Activated naive CD4-positive, alpha-beta T cell treated with anti-CD3 and anti-CD28 coated beads, Interleukin-2, amount 10 ng/mL, durations not matched to agents 7 days and 5 days (primary cell): ENCODE data around the gene RNF223.

Experiments
- CTCF ChIA-PET: fragments of 350-600 bp; sonication (Branson Sonifier 250); formaldehyde crosslinking; loops from one replicate; lab custom pipeline; 2021; ENCODE audit warnings: antibody characterized with exemption; lab: Charles Lee
- DNase-seq: peaks from one replicate; pipeline ENCODE4 v3.0.0-alpha.2; 2020
- H3K27ac Mint-ChIP-seq: one replicate; pipeline ENCODE4 v1.8.0; 2021; ENCODE audit warnings: mild to moderate bottlenecking, moderate library complexity, mixed read lengths
- H3K27me3 Mint-ChIP-seq: one replicate; pipeline ENCODE4 v1.8.0; 2021; ENCODE audit warnings: mild to moderate bottlenecking, mixed read lengths
- H3K36me3 Mint-ChIP-seq: one replicate; pipeline ENCODE4 v1.8.0; 2021; ENCODE audit warnings: mixed read lengths
- H3K4me1 Mint-ChIP-seq: one replicate; pipeline ENCODE4 v1.8.0; 2021; ENCODE audit warnings: mixed read lengths
- H3K4me3 Mint-ChIP-seq: one replicate; pipeline ENCODE4 v1.8.0; 2021; ENCODE audit warnings: mild to moderate bottlenecking, moderate library complexity, mixed read lengths
- H3K9me3 Mint-ChIP-seq: one replicate; pipeline ENCODE4 v1.8.0; 2021; ENCODE audit warnings: mixed read lengths

Gene RNF223

DNA sequence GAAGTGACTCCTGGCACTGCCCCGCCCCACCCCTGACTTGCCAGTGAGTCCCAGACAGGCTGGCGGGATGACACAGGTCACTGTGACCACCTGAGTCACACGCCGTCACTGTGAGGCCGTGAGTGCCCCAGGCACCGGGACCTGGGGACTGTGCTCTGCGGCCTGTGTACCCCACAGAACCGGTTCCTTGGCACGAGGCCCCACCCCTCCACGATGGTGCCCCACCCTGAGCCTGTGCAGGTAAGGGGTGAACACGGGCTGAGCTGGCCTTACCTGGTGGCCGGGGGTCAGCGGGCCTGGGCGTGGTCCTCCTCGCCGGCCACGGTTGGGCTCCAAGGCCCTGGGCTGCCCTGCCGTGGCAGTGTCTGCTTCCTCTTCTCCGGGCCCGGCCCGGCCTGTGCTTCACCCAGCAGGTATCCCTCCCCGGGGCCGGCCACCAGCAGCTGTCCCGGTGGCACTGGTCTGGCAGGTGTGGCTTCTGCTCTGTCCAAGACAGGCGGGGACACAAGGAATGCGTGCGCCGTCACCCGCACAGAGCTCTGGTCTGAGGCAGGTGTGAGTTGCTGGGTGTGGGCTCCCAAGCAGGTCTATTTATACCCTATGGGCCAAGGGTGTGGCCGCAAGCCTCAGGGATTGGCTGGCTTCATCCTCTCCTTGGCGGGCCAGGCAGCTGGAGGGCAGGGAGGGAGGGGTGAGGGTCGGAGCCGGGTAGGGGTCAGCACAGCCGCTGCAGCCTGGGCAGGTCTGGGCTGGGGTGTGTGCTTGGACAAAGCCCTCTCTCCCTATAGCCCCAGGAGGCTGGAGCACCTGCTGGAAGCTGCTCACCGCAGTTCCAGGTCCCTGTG, at the start of gene RNF223:
Gene RNF223, minus strand, starts transcription at position 564 of the 845 bp plus-strand sequence. CDS start 1,740 bp downstream, outside the sequence.
- H3K4me1 Mint-ChIP-seq: peaks cover 5% of the 10 kb centered on the region
- no peak for DNase-seq
- peaks cover 22% of the 10 kb centered on the region for H3K27me3 Mint-ChIP-seq
- H3K27ac Mint-ChIP-seq: no peak within 1 kb of the TSS
- H3K36me3 Mint-ChIP-seq: no peaks in the 10 kb centered on the region
- H3K9me3 Mint-ChIP-seq: no peaks in the 10 kb centered on the region
- no peak within 1 kb of the TSS for H3K4me3 Mint-ChIP-seq
- CTCF ChIA-PET: interaction anchor here (1.4 kb wide), 1 partner anchor 10 kb away, joined by 3 read pairs; no protein-coding TSS in a partner anchor

- Mint-ChIP-seq H3K4me1 (peaks cover 7% of the 10 kb centered on the region), H3K9me3 (peaks cover 8% of the 10 kb centered on the region), H3K4me3 (no peak overlapping the region), H3K36me3 (no peaks in the 10 kb centered on the region), H3K27ac (no peak overlapping the region), H3K27me3 (peaks cover 29% of the 10 kb centered on the region)
- DNase-seq: no peak
- CTCF ChIA-PET: interaction anchor here (0.6 to 3.4 kb wide), 34 partner anchors 11 to 783 kb away, joined by 3 to 49 read pairs (median 4); partner anchors contain the start of genes SDF4, TNFRSF4, TTLL10 and UBE2J2
Measured at GRCh38 chr1:1122981-1123480, 48.9 kb upstream of the RNF223 start.

DNA sequence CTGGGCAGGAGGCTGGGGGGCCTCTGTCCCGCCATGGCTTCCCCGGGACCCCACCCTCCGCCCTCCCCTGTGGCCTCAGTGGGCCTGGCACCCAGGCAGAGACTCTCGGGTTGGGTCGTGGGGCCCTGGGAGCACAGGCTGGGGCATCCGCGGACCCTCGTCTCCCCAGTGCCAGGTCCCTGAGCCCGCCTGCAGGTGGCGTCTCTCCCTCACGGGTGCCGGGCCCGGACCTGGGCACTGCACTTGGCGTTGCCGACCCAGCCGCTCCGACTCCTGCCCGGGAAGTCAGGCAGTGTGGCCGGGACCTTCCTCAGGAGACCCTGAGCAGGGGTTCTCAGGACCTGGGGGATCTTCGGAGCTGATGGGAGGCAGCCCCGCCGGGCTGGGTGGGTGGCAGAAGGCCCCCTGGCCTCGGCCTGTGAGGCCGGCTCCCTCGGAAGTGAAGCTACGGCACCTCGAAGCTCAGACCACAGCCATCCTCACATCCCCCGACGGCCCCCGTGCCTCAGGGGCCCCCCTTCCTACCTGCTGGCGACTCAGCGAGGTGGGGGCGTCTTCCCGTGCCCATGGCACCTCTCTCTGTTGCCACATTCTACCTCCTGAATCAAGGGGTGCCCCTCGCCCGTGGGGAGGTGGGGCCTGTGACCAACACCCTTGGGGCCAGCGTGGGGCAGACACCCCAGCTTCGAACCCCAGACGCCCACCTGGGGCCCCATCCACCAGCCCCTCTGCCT, 48.1 kb upstream of the RNF223 start:
- Mint-ChIP-seq H3K4me3 (no peak overlapping the region), H3K27ac (no peak overlapping the region), H3K36me3 (no peaks in the 10 kb centered on the region), H3K27me3 (peaks cover 37% of the 10 kb centered on the region), H3K9me3 (peaks cover 8% of the 10 kb centered on the region), H3K4me1 (peaks cover 10% of the 10 kb centered on the region)
- CTCF ChIA-PET: interaction anchor here (0.6 to 3.4 kb wide), 41 partner anchors 8 to 783 kb away, joined by 3 to 49 read pairs (median 4); partner anchors contain the start of genes AURKAIP1, SDF4, TNFRSF4 and TTLL10
- DNase-seq: peak; percentile 89

DNA sequence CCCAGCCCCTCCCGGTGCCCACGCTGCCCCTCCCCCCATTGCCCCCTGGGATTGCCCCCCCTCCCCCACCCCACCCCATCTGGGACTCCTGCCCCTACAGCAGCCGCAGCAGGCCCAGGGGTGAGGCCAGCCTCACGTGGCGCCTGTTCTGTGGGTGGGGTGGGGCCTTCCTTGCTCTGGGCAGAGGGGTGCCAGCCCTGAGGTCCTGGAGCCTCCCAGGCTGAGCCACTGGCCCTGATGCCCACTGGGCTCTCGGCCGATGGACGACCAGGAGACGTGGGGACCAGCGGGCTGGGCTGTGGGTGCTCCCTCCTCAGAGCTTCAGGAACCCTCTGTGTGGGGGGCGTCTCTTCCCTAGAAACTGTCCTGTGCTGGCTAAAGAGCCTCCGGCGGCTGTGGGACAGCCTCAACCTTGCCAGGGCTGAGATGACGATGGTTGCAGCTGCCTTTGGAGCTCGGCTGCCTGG, 47.5 kb upstream of the RNF223 start:
- peaks cover 38% of the 10 kb centered on the region for H3K27me3 Mint-ChIP-seq

GRCh38 chr1:1120866-1121591, 46.9 kb upstream of the RNF223 start:
- no peak for DNase-seq
- Mint-ChIP-seq H3K27ac (peak overlapping the region; percentile 24), H3K4me3 (no peak overlapping the region), H3K27me3 (peaks cover 40% of the 10 kb centered on the region), H3K36me3 (no peaks in the 10 kb centered on the region), H3K9me3 (peaks cover 8% of the 10 kb centered on the region), H3K4me1 (peaks cover 12% of the 10 kb centered on the region)
- CTCF ChIA-PET: interaction anchor here (0.7 to 3.4 kb wide), 17 partner anchors 17 to 254 kb away, joined by 3 to 49 read pairs (median 6); partner anchors contain the start of genes AURKAIP1, SDF4 and TNFRSF4

More for the DNA sequence above, 47.5 kb upstream of the RNF223 start:
- CTCF ChIA-PET: interaction anchor here (0.8 to 3.4 kb wide), 22 partner anchors 9 to 254 kb away, joined by 3 to 49 read pairs (median 5); partner anchors contain the start of genes AURKAIP1, SDF4 and TNFRSF4
- Mint-ChIP-seq H3K4me1 (peaks cover 12% of the 10 kb centered on the region), H3K36me3 (no peaks in the 10 kb centered on the region), H3K9me3 (peaks cover 8% of the 10 kb centered on the region), H3K4me3 (no peak overlapping the region), H3K27ac (no peak overlapping the region)
- no peak for DNase-seq

DNA sequence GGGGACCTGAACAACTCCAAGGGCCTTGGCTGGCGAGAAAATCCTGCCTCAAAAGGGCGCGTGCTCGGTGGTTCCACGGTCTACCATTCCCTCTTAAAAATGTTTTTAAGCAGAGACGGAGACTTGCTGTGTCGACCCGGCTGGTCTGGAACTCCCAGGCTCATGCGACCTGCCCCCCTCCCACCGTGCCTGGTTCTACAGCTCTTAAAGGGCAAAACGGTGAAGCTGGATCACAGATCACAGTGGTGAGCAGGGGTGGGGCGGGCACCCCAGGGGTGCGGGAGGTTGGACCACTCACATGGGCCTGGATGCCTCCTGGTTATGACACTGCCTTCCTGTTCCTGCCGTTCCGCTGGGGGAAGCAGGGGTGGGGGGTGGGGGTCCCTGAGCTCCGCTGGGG, 46.0 kb upstream of the RNF223 start:
- no peak for DNase-seq
- CTCF ChIA-PET: interaction anchor here (0.7 to 3.4 kb wide), 5 partner anchors 16 to 252 kb away, joined by 3 to 38 read pairs (median 6); partner anchors contain the start of gene SDF4
- Mint-ChIP-seq H3K27ac (no peak overlapping the region), H3K36me3 (no peaks in the 10 kb centered on the region), H3K4me1 (peaks cover 13% of the 10 kb centered on the region), H3K9me3 (peaks cover 8% of the 10 kb centered on the region), H3K27me3 (peaks cover 43% of the 10 kb centered on the region), H3K4me3 (no peak overlapping the region)

- Mint-ChIP-seq H3K4me1 (peaks cover 20% of the 10 kb centered on the region), H3K4me3 (no peak overlapping the region), H3K27ac (no peak overlapping the region), H3K36me3 (peaks cover 6% of the 10 kb centered on the region), H3K9me3 (peaks cover 8% of the 10 kb centered on the region), H3K27me3 (peaks cover 43% of the 10 kb centered on the region)
- CTCF ChIA-PET: interaction anchor here (1.5 to 1.6 kb wide), 2 partner anchors 86 to 172 kb away, joined by 7 to 9 read pairs; no protein-coding TSS in a partner anchor
- no peak for DNase-seq
Measured at GRCh38 chr1:1119272-1119890, 45.3 kb upstream of the RNF223 start.

GRCh38 chr1:1118876-1119220, 44.7 kb upstream of the RNF223 start:
- Mint-ChIP-seq H3K36me3 (peaks cover 10% of the 10 kb centered on the region), H3K4me3 (no peak overlapping the region), H3K27ac (no peak overlapping the region), H3K4me1 (peaks cover 21% of the 10 kb centered on the region), H3K9me3 (peaks cover 5% of the 10 kb centered on the region), H3K27me3 (peaks cover 43% of the 10 kb centered on the region)
- DNase-seq: no peak
- CTCF ChIA-PET: interaction anchor here (1.5 to 1.6 kb wide), 2 partner anchors 86 to 173 kb away, joined by 7 to 9 read pairs; no protein-coding TSS in a partner anchor

- CTCF ChIA-PET: interaction anchor here (0.9 to 1.5 kb wide), 2 partner anchors 85 to 111 kb away, joined by 4 to 7 read pairs; no protein-coding TSS in a partner anchor
- peaks cover 15% of the 10 kb centered on the region for H3K36me3 Mint-ChIP-seq
- H3K4me3 Mint-ChIP-seq: no peak overlapping the region
- peaks cover 43% of the 10 kb centered on the region for H3K27me3 Mint-ChIP-seq
- H3K27ac Mint-ChIP-seq: no peak overlapping the region
- H3K9me3 Mint-ChIP-seq: peaks cover 4% of the 10 kb centered on the region
- no peak for DNase-seq
- peaks cover 19% of the 10 kb centered on the region for H3K4me1 Mint-ChIP-seq
Measured at GRCh38 chr1:1118011-1118875, 44.1 kb upstream of the RNF223 start.

GRCh38 chr1:1117469-1117831, 43.3 kb upstream of the RNF223 start:
- H3K27ac Mint-ChIP-seq: no peak overlapping the region
- H3K27me3 Mint-ChIP-seq: peaks cover 43% of the 10 kb centered on the region
- H3K4me3 Mint-ChIP-seq: peak overlapping the region; percentile 61
- DNase-seq: no peak
- peaks cover 10% of the 10 kb centered on the region for H3K9me3 Mint-ChIP-seq
- peaks cover 23% of the 10 kb centered on the region for H3K36me3 Mint-ChIP-seq
- peaks cover 17% of the 10 kb centered on the region for H3K4me1 Mint-ChIP-seq
- CTCF ChIA-PET: interaction anchor here (0.9 kb wide), 1 partner anchor 112 kb away, joined by 4 read pairs; no protein-coding TSS in a partner anchor

- peaks cover 29% of the 10 kb centered on the region for H3K36me3 Mint-ChIP-seq
Measured at GRCh38 chr1:1116701-1117468, 42.8 kb upstream of the RNF223 start.

More at GRCh38 chr1:1116701-1117468, 42.8 kb upstream of the RNF223 start:
- DNase-seq: peak; percentile 63
- H3K27me3 Mint-ChIP-seq: peaks cover 43% of the 10 kb centered on the region
- peak overlapping the region; percentile 61 for H3K4me3 Mint-ChIP-seq
- H3K4me1 Mint-ChIP-seq: peaks cover 17% of the 10 kb centered on the region
- peaks cover 15% of the 10 kb centered on the region for H3K9me3 Mint-ChIP-seq
- CTCF ChIA-PET: no interaction called here
- H3K27ac Mint-ChIP-seq: no peak overlapping the region
